ENCODE results near the gene FAM169A.
"Not testable (repeated sequence)": the region's sequence is repeated elsewhere in the genome, so short reads cannot be mapped to it uniquely, and the experiment has no call there.

Gene FAM169A, protein sequence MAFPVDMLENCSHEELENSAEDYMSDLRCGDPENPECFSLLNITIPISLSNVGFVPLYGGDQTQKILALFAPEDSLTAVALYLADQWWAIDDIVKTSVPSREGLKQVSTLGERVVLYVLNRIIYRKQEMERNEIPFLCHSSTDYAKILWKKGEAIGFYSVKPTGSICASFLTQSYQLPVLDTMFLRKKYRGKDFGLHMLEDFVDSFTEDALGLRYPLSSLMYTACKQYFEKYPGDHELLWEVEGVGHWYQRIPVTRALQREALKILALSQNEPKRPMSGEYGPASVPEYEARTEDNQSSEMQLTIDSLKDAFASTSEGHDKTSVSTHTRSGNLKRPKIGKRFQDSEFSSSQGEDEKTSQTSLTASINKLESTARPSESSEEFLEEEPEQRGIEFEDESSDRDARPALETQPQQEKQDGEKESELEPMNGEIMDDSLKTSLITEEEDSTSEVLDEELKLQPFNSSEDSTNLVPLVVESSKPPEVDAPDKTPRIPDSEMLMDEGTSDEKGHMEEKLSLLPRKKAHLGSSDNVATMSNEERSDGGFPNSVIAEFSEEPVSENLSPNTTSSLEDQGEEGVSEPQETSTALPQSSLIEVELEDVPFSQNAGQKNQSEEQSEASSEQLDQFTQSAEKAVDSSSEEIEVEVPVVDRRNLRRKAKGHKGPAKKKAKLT

DNA sequence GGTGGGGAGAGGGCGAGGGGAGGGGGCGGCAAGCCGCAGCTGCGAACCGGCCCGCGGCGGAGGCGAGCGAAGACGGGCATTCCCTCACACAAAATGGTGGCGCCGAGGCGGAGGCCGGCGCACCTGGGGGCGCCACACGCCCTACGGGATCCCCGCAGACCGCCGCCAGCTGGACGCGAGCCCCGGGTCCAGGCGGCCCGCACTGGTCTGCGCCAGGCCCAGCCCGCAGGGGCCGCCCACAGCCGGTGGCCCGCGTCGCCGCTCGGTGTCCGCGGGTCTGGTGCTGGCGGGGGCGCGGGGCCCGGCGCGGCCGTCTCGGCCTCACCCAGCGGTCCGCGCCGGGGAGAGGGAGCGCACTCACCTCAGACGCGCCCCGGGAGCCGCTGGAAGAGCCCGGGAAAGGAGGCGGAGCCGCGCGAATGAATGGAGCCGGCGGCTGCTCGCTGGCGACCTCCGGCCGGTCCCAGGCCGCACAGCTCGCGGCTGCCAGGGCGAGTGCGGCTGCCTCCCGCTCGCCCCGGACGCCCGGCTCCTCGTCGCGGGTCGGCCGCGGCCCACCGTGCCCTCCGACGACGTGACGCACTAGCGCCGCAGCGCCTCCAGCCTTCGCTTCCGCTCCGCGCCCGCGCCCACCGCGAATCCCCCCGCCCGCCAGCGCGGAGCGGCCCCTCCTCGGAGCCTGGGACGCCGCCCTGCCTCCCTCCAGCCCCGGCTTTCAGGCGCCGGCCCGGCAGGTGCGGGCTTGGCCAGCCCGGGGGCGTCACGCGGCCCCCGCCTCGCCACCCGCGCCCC, at the start of gene FAM169A:
FAM169A (minus strand) TSS at position 584 of the 792 bp plus-strand sequence. CDS start 24,711 bp downstream, outside the sequence.
- DNase-seq (ENCODE audit: low read depth), result peak; percentile 23

DNA sequence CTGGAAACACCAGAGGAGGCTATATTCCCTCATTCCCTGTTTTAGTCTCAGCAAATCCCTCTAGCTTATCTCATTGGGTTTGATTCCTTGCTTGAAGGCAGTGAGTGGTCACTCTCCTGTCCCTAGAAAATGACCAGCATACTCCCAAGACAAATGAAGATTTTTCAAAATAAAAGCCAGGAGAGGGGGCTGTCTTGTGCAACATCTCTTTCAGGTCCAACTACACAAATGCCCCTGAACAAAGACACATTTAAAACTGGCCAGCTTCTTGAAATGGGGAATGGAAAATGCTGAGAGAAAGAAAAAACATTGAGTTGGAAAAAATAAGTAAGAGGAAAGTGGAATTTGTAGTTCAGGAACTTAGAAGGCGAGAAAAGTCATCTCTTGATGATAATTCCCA, 49.3 kb upstream of the FAM169A start:
- DNase-seq (ENCODE audit: low read depth), result no peak

DNA sequence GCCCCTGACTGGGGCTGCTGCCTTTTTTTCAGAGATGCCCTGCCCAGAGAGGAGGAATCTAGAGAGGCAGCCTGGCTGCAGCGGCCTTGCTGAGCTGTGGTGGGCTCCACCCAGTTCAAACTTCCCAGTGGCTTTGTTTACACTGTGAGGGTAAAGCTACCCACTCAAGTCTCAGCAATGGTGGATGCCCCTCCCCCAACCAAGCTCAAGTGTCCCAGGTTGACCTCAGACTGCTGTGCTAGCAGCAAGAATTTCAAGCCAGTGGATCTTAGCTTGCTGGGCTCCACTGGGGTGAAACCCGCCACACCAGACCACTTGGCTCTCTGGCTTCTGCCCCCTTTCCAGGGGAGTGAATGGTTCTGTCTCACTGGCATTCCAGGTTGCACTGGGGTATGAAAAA, 45.2 kb upstream of the FAM169A start:
- not testable (repeated sequence) for DNase-seq (ENCODE audit: low read depth)

DNA sequence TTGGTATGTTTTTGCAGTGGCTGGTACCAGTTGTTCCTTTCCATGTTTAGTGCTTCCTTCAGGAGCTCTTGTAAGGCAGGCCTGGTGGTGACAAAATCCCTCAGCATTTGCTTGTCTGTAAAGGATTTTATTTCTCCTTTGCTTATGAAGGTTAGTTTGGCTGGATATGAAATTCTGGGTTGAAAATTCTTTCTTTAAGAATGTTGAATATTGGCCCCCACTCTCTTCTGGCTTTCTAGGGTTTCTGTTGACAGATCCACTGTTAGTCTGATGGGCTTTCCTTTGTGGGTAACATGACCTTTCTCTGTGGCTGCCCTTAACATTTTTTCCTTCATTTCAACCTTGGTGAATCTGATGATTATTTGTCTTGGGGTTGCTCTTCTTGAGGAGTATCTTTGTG, 43.7 kb upstream of the FAM169A start:
- DNase-seq (ENCODE audit: low read depth), result not testable (repeated sequence)

DNA sequence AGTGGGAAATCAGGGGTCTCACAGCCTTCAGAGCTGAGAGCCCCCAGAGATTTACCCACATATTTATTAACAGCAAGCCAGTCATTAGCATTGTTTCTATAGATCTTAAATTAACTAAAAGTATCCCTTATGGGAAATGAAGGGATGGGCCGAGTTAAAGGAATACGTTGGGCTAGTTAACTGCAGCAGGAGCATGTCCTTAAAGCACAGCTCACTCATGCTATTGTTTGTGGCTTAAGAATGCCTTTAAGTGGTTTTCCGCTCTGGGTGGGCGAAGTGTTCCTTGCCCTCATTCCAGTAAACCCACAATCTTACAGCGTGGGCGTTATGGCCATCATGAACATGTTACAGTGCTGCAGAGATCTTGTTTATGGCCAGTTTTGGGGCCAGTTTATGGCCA, 42.0 kb upstream of the FAM169A start:
- DNase-seq (ENCODE audit: low read depth), result not testable (repeated sequence)

DNA sequence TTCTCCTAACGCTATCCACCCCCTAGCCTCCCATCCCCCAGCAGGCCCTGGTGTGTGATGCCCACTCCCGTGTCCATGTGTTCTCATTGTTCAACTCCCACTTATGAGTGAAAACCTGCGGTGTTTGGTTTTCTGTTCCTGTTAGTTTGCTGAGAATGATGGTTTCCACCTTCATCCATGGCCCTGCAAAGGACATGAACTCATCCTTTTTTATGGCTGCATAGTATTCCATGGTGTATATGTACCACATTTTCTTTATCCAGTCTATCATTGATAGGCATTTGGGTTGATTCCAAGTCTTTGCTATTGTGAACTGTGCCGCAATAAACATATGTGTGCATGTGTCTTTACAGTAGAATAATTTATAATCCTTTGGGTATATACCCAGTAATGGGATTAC, 38.5 kb upstream of the FAM169A start:
- not testable (repeated sequence) for DNase-seq (ENCODE audit: low read depth)

DNA sequence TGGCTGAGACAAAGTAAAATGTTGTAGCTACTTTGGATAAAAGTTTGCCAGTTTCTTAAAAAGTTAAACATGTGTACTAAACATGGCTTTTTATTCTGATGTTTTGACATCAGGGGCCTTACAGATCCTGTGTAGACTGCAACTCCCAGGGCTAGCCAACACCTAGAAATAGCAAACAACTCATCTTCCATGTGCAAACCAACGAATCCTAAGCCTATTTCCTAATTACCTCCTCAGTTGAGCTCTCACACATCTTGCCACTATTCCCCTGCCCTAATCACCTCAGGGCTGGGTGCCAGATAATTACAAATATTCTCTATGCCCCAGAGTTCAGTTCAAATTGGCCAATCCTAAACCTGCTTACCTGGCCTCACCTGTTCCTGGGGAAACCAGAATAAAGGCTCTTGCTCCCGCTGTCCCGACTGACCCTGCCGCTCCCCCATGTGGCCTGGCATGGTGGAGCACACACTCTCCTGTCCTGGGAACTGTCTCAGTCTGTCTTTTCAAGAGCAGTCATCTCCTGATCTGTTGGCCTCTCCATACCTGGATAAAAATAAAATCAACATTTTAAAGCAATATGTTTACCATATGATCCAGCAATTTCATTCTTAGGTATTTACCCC, 37.1 kb upstream of the FAM169A start:
- DNase-seq (ENCODE audit: low read depth), result no peak

DNA sequence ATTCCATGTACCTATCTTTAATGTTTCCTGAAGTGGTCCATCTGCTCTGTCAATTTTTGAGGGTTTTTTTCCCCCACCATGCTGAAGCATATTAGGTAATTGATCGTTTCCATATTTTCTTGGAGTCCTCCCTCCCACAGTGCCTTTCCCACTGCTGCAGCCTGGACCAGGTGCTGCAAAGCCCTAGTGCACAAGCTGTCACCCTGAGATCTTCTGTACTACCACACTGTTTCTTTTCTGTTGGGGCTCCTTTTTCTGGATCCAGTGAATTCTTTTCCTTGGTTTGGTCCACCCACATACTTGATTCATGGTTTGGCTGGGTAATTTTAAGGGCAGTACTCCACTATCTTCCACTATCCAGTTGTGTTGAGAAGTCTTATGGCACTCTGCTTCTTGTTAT, 30.9 kb upstream of the FAM169A start:
- DNase-seq (ENCODE audit: low read depth), result no peak

DNA sequence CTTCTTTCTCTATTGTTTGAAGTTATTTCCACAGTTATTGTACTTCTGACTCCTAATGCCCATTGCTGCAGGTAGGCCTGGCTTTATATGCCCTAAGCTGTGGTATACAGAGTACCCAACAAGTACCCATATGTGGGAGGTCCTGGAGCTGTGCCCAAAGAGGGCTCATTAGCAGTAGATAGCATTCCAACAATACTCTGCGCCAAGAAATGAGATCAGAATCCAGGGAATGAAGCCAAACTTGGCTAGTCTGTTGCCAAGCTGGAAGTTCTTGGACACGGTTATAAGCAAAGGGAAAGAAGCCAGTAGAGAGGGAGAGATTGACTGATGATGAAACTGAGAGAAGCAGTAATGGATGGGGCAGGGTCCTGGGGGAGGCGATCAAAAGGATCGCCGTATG, 29.7 kb upstream of the FAM169A start:
- no peak for DNase-seq (ENCODE audit: low read depth)

DNA sequence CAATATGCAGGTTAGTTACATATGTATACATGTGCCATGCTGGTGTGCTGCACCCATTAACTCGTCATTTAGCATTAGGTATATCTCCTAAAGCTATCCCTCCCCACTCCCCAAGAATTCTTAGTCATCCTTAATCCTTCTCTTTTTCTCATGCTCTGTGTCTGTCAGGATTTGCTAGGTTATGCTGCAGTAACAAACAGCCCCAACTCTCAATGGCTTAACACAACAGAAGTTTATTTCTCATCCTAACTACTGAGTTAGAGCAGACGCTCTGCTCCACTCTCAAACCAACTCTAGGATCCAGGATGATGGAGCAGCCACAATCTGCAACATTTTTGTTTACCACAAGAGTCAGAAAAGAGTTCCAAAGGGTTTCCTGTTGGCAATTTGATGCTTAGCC, 28.2 kb upstream of the FAM169A start:
- no peak for DNase-seq (ENCODE audit: low read depth)

DNA sequence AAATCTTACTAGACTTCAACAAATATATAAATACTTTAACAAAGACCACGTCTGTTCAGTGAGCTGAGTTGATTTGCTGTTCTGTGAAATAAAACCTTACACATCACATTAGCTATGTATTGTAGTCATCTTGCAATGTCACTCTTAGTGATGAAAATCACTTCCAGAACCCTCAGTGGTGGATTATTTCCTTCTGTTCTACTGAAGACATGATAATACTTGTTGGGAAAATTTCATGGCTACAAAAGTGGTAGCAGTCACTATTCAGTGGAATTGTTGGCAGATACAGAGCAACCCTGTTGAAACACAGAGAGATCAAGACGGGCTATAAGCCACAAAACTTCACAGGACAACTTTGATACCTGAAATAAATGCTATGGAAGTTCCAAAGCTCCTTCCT, 26.7 kb upstream of the FAM169A start:
- no peak for DNase-seq (ENCODE audit: low read depth)

DNA sequence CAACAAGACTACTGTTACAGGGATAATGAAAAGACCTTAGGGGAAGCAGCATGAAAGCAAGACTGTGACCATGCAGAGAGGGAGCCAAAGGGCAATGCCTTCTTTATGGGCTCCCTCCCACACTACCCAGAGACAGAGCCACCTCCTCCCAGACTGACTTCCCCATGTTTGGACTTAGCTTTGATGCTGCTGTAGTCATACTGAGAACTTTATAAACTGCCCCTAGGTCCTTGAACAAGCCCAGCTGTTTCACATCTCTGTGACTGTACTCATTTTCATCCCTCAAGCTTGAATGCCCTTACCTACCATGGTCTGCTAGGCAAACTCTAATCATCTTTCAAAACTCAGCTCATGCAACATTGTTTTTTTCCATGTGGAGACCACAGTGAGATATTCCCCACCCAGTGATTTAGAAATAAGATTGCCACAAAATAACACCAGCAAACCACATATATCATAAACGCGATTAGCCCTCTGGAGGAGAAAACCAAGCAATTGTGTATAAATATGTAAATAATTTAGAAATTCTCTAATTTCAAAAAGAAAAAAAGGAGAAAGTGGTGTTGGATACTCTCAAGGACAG, 23.4 kb upstream of the FAM169A start:
- no peak for DNase-seq (ENCODE audit: low read depth)

DNA sequence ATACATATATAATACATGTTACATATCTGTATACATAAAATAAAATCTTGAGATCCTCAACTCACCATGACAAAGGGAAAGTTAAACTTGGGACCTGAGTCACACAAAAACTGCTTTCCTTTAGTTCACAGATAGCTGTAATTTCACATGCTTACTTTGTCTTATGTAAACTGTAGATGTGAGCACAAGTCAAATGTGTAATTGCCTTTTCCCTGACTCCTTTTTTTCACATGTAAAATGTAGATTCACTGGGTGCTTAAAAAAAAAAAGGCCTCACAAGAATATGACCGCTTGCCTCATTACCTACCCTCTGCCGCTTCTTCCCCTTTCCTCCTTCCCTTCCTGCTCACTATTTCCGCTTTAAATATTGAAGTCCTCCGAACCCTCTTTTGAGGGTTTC, 21.9 kb upstream of the FAM169A start:
- DNase-seq (ENCODE audit: low read depth), result no peak

DNA sequence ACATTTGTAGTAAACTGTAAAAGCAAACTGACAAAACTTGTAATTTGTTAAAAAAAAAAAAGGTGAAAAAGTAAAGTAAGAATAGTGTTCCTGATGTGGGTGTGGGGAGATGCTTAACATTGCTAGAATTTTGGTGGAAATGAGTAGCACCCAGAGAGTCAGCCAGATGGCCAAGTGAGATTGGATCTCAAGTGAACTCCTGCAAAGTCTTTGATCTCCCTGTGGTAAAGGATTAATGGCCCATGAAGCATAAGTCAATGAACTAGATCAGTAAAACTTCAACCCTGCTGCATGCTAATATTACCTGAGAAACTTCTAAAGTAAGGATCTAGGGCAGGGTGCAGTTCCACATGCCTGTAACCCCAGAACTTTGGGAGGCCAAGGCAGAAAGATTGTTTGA, 19.0 kb upstream of the FAM169A start:
- DNase-seq (ENCODE audit: low read depth), result no peak

DNA sequence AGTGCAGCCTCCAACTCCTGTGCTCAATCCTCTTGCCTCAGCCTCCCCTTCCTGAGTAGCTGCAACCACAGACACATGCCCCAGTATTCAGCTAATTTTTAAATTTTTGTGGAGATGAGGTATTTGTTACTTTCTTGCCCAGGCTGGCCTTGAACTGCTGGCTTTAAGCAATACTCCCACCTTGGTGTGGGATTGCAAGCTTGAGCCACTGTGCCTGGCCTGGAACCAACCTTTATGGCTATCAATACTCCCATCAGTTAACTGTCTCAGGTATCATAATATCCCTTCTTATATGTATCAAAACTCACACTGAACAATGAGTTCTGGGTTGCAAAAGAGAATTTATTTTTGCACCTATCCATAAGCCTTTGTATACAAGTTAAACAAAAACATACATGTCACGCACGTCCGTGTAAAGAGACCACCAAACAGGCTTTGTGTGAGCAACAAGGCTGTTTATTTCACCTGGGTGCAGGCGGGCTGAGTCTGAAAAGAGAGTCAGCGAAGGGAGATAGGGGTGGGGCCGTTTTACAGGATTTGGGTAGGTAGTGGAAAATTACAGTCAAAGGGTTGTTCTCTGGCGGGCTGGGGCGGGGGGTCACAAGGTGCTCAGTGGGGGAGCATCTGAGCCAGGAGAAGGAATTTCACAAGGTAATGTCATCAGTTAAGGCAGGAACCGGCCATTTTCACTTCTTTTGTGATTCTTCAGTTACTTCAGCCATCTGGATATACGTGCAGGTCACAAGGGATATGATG, 16.4 kb upstream of the FAM169A start:
- DNase-seq (ENCODE audit: low read depth), result not testable (repeated sequence)

DNA sequence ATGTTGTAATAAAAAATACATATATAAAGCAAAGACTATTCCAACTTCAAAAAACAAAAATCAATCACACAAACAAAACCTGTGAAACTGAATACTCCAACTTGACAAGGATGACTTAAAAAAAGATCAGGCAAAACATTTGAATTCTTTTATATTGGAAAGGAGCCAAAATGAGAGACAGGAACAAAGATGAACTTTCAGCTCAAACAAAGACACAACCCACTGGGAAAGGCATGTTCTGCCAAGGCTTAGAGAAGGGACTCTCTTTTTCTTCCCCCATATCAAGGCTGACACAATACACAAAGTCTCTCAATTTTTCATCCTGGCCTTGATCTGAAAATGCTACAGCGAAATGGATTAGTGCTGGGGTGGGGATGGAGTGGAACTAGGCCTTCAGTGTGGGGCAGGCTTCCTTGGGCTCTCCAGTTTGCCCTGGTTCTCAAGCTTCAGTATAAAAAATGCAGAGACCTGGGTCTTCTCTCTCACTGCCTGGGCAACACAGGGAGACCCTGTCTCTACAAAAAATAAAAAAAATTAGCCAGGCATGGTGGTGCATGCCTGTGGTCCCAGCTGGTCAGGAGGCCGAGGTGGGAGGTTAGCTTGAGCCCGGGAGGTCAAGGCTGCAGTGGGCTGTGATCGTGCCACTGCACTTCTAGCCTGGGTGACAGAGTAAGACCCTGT, 11.6 kb upstream of the FAM169A start:
- DNase-seq (ENCODE audit: low read depth), result no peak

DNA sequence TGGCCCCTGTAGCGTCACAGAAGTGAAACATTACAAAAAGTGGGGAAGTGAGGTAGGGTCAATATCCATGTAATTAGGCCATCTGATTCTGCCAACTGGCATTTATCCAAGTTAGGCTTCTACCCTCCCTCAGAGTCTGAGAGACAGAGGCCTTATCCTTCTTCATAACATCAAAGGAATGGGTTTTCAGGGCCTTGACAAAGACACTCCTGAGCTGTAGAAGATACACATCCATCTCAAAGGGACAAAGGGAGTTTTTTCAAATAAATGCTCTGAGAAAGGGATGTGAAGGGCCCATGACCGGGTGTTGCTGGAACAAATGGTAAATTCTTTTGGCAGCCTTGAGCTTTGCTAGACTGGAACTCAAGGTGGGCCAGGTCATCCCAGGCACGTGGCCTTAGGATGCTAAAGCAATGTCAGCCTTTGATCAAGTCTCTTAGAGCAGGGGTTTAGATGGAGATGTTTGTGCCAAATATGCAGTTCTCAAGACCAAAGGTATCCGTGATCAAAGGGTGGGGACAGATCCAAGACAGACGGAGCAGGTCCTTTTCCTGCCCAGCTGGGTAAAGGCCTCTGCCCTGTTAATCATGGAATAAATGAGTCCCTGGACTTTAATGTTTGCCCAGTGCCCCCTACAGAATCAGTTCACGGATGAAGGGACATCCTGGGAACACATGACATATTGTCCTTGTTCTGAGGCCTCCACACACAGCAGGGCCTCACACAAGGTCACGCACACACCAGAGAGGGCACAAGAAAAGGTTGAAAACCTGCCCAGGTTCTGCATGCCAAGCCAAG, 10.0 kb upstream of the FAM169A start:
- DNase-seq (ENCODE audit: low read depth), result no peak

DNA sequence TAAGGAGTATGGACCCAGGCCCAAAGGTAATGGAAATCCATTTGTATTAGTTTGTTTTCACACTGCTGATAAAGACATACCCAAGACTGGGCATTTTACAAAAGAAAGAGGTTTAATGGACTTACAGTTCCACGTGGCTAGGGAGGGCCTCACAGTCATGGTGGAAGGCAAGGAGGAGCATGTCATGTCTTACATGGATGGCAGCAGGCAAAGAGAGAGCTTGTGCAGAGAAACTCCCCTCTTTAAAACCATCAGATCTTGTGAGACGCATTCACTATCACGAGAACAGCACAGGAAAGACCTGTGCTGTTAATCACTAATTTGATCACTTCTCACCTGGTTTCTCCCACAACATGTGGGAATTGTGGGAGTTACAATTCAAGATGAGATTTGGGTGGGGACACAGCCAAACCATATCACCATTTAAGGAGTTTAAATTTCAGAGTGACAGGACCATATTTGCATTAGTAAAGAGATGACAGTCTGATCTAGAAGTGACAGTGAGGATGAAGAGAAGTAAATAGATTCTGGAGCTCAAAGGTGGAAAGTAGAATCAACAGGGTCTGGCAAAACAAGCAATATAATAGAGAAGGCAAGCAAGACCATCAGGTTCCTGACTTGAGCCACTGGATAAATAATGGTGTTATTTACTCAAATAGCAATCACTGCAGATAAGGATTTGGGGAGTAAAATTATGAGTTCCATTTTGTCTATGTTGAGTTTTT, 7.5 kb upstream of the FAM169A start:
- DNase-seq (ENCODE audit: low read depth), result no peak

Measured in activated T-cell treated with anti-CD3 and anti-CD28 coated beads for 24 hours (primary cell).